Stomach (tissue), 4 donors: ENCODE results near the gene EXOG.
A peak's percentile ranks its signal among the peaks of the same experiment; 100 is the strongest.

Experiments used
- CTCF ChIP-seq, 7 experiments: fragments of 450-650 bp in 4 of 7; fragments of 200-600 bp in 3 of 7; sonication (generic) in 3 of 7; IDR thresholded peaks; one replicate each; pipeline ENCODE4 v1.5.1; 2016 to 2019; ENCODE audit warnings: antibody characterized with exemption in 7 of 7, control low read depth in 2 of 7, mild to moderate bottlenecking in 1 of 7
- EP300 ChIP-seq: sonication (generic); formaldehyde crosslinking; IDR thresholded peaks from one replicate; pipeline ENCODE4 v1.6.1; 2017; ENCODE audit warnings: antibody characterized with exemption
- POLR2AphosphoS5 ChIP-seq, 3 donors: sonication (generic); formaldehyde crosslinking; IDR thresholded peaks; one replicate each; pipeline ENCODE4 v1.6.1; 2016; ENCODE audit warnings: antibody characterized with exemption in 3 of 3

- TF ChIP-seq EP300 (no peak), CTCF (IDR thresholded peaks at IDR 0.05) (peak in 5 of 7 experiments; percentile 44 to 86 (median 84)), POLR2AphosphoS5 (IDR thresholded peaks at IDR 0.05) (peak in 1 of 3 donors; percentile 30)
Measured at GRCh38 chr3:38496131-38496910, at the start of gene EXOG.
